SKM-1 treated with dmso at 0.1 percent for 144 hours (cell line): Measurements from ENCODE around the gene CACNA1A.

ENCODE experiments used
- DNase-seq: peaks from one replicate; lab custom pipeline; 2025; ENCODE audit not compliant: unreplicated experiment; lab: John Stamatoyannopoulos, UW

CACNA1A gene

DNA sequence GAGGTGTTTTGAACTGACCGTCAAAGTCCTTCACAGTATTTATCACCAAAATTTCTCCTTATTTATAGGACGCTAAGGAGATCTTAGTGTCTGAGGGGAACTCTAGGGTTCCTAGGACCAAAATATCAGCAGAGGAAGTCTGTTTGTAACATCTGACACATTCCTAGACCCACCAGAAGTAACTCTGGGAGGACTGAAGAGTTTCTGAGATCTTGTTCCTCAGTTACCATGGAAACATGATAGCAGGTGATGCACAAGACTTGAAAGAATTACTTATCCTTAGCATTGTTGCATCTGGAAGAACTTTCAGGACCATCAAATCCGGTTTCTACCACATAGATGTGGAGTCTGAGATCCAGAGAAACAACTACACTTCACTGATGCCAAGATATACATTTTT is 191.5 kb downstream of the CACNA1A start:
- no peak for DNase-seq

DNA sequence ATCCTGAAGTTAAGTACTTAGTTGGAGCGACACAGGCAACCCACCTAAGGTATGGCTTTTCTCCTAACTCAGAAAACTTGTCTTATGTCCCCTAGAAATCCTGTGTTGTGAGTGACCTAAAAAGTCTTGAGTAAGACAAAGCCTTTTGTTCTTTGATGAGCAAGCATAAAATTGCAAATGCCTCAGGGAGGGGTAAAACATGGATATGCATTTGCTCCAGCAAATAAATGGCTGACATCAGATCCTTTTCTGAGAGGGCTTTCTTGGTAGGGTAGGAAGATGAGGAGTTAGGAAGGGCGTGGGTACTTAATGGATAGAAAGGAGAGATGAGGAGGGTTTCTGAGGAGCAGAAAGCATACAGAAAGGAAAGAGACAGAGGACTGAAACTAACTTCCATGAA is 192.4 kb downstream of the CACNA1A start:
- DNase-seq = no peak

DNA sequence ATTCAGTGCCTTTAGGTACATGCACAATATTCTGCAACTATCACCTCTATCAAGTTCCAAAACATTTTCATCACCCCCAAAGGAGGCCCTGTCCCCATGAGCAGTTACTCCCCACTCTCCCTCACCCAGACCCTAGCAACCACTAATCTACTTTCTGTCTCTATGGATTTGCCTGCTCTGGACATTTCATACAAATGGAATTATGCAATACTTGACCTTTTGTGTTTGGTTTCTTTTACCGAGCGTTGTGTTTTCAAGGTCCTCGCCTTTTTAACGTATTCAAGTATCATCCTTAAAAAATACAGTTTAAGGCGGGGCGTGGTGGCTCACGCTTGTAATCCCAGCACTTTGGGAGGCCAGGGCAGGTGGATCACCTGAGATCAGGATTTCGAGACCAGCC is 196.4 kb downstream of the CACNA1A start:
- no peak for DNase-seq

DNA sequence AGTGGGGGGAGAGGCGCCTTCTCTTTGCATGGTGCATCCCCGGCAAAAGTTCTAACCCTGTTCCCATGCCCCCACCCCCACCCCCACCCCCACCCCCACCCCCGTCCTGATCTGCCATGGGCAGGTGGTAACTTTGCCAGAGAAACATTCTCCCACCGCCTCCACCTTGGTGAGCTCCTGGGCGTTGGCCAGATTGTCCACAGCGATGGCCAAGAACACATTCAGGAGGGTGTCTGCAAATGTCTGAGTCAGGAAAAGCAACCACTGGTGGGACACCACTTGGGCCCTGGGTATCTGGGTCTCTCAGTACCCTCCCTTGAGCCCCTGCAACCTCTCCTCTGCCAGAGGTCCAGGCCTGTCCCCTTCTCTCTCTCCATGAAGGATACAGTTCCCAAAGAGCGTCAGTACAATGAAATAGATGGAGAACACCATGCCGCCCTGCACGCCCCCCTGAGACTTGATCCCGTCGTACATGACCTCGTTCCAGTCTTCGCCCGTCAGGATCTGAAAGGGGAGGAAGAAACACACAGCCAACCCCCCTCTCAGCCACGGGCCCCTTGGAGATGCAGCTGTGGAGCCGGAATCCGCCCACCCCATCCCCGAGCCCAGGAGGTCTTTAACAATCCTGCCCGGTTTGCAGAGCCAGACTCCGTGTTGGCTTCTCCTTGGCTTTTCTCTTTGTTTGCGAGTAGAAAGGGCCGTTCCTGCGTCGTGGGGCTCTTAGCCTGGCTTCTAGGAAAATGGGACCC is 202.7 kb downstream of the CACNA1A start:
- DNase-seq = no peak

DNA sequence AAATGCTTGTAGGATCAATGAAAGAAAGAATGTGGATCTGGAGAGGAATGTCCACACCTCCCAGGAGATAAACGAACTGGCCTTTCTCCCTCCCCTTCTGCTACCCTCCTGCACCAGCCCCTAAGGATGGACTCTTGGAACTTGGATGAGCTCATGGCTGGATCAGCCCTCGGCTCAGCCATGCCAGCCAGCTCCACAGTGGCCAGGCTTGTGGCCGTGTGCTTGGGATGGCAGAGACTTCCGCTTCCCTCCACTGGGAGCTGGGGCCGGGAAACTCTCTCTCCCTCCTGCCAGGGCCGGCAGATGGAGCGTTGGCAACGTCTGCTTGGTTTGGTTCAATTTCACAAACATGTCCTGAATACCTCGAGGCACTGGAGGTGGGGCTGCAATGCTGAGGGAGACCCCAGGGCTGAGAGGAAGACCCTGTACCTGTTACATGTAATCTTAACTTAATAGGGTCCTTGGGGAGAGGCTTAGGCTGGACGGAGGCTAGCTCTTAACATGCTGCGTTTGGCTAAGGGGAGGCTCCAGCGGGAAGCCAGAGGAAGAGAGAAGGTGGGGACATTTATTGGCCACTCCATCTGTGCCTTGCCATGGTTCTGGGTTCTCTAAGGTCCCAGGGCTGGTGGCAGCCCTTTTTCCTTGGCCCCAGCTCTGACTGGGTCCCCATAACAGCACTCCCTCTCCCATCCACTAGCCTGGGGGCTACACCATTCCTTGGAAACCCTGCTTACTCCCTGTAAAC is 203.6 kb downstream of the CACNA1A start:
- no peak for DNase-seq

DNA sequence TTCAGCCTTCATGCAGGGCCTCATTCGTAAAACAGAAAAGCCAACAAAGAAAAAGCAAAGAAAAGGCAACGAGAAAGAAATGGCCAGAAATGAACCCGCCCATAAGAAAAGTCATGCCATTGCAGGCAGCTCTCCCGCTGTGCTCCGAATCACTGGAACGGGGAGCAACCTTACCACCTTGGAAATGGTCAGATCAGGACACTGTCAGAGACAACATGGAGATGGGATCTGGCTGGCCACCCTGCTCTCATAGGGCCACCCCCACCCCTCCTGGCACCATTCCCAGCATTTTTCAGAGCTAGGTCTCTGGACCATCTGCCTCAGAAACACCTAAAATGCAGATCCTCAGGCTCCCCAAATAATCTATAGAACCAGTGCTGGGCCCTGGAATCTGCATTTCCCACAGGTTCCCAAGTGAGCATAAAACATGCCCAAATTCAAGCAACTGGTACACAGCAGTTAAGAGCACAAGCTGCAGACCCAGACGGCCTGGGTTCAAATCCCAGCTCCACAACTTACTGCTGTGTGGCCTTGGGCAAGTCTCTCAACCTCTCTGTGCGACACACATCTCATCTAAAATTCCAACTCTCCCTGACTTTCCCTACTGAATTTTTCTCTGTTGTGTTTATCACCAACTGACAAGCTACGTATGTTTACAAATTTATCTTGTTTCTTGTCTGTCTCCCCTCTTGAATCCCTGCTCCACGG is 204.5 kb downstream of the CACNA1A start:
- no peak for DNase-seq

DNA sequence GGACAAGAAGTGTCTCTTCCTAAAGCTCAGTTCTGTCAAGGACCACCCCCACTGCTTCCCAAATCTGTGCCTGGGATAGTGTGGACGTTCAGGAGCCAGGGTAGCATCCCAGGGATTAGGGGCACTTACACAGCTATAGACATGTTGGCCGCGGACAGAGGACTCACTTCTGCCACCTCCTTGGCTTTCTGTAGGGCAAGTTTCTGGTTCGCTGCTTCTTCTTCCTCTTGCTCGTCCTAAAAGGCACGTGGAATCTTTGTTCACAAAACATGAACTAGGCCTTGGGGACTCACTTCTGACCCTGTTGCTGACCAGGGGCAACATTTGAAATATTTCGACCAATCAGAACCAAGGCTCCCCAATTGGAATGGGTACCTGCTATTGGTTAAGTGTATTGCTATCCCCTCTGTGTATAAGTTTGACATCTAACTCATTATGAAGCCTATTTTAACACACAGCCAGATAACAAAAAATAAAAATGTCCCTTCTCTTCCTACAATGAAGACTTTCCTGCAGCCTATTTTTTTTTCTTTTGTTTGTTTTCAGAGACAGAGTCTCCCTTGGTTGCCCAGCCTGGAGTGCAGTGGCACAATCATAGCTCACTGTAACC is 205.8 kb downstream of the CACNA1A start:
- no peak for DNase-seq

DNA sequence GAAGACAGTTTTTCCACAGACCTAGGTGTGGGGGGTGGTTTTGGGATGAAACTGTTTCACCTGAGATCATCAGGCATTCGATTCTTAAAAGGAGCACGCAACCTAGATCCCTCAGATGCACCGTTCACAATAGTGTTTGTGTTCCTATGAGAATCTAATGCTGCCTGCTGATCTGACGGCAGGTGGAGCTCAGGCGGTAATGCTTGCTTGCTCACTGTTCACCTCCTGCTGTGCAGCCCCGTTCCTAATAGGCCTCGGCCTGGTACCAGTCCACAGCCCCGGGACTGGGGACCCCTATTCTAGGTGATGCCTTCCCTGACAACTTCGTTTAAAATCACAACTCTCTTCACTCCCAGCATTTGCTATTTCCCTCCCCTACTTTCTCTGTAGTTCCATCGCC is 206.4 kb downstream of the CACNA1A start:
- DNase-seq = no peak

DNA sequence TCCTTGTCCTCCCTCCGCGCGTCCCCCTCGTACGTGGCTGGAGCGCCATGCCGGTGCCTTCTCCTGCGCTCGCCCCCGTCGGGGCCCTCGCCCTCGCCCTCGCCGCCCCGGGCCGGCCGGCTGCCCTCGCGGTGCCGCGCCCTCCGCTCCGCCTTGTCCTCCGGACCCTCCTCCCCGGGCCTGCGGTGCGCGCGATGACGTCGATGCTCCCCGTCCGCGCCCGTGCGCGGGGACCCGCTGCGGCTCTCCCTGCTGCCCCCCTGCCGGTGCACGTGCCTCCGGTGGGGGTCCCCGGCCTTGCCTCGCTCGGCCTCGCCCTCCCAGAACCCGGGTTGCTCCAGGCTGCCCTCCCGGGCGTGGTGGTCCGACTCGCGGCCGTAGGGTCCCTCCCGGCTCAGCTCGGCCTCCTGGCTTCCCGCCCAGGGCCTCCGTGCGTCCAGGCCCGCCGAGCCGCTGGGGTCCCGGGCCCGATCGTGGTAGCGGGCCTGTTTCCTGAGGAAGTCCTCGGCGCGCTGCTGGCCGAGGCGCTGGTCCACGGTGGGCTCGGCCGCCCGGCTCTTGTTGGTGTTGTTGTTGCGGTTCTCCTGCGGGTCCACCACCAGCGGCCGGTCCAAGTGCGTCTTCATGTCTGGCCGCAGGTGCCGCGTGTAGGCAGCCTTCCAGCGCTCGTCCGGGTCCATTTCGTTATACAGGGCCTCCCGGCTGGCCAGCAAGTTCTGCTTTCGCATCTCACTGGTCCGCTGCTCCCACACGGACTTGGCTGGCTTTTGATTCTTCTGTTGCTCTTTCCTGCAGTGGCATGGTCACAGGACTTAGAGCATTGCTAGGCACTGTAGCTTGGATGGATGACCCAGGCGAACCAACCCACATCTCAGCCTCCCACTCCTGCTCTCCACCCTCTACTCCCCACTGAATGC is 207.5 kb downstream of the CACNA1A start:
- no peak for DNase-seq

DNA sequence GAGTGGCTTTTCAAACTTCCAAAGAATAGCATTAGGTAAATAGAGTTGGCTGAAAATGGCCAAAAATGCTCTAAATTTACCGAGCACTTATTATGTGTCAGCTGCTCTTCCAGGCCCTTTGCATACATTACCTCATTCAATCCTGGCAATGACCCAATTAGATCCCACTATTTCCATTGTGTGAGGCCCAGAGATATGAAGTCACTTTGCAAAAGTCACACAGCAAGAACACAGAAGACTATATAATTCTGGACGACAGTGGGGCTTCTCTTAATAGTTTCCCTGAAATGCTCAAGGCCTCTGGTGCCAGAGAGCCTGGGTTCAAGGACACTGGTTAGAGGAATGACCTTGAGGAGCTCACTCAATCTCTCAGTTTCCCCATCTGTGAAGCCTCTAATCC is 209.3 kb downstream of the CACNA1A start:
- no peak for DNase-seq

DNA sequence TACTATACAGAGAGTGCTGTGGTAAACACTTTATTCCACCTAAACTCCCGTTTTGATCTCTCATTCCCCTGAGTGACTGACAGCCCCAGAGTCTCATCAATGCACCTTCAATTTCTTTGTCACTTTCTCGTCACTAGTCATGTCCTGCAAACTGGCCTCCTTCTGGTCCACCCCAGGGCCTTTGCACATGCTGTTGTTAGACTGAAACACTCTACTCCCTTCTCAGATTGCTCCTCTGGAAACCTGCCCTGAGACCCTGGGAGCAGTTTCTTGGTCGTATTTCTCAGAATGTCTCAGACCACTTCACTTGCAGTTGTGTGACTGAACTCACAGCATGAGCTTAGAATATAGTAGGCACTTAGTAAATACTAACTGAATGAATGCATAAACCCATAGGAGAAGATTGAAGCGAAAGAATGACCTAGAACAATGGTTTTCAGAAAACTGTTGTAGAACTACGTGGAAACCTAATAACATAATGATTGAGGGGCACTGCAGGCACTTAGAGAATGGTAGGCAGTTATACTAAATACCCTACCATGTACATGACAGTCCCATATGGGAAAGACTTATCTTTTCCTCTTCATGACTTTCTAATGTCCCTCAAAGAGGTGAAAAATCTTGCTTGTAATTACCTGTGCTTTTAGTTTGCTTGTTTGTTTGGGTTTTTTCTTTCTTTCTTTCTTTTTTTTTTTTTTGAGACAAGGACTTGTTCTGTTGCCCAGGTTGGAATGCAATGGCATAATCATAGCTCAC is 211.3 kb downstream of the CACNA1A start:
- DNase-seq = no peak

DNA sequence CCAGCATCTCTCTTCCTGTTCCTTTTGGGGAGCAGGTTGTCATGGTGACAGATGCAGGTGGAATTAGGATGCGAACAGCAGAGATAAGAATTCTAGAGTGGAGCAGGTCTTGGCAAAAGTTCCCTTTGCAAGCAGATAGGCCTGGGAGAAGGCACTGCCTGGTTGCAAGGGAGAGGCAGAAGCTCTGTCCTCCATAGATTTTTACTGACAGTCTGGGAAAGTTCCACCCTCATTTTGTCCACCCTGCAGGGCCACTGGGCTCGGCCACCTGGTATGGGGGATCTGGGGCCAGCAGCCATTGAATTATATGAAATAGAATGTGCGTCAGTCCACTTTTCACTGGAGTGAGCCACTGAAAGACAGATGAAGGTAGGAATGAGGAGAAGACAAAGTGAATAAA is 214.4 kb downstream of the CACNA1A start:
- no peak for DNase-seq

DNA sequence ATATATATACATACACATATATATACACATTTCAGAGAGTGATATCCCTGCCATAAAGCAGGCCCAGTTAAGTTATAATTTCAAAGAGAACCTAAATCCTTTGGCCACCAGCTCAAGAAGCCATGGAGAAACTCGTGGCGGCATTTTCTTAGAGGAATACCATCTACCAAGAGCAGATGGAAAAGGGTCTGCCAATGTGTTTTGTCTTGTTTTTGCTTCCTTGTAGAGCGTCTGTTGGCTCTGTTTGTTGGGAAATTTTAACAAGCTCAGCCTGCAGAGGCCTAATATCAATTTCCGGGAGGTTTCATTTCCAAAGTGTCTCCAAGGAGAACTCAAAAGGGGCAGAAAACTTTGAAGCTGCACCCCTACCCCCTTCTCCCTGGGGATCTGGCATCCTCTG is 215.5 kb downstream of the CACNA1A start:
- no peak for DNase-seq

DNA sequence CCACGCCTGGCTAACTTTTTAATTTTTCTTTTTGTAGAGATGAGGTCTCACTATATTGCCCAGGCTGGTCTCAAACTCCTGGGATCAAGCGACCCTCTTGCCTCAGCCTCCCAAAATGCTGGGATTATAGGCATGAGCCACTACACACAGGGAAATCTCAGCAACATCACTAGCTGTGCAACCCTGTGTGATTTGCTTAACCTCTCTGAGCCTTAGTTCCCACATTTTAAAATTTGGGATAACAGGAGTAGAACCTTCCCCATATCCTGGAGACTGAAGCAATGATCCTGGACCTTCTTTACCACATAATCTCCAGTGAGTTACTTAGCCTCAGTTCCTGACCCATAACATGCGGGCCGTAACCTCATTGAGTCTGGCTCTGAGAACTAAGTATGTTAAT is 217.0 kb downstream of the CACNA1A start:
- no peak for DNase-seq

DNA sequence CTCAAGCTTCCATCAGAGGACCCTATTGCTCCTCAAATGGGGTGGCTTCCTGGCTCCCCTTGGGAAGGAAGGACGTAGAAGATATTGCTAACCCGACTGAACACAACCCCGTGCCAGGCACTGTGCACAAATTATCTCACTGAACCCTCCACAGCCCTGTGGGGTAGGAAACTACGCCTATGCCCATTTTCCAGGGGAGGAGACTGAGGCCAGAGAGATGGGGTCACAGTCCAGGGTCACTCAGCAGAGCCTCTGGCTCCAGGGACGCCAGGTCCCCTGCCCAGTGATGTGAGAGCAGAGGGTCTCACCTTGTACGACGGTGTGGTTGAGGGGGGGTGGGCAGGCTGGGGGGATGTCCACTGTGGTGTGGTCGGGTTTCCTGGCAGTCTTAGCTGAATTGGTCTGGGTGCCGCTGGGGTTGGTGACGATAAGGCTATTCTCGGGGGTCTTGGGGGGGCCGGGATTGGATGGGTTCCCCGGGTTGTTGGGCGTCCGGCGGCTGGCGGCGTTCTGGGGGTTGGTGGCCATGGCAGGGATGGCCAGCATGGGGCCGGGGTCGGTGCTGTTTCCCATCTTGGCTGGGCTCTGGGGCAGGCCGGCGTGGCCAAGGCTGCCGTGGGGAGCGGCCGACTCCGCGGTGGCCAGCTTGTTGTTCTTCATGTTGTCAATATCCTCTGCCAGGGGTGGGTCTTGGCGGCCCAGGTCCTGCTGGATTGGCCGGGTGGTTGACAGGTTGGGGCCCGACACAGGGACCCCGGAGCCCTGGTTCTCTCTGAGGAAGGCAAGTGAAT is 219.9 kb downstream of the CACNA1A start:
- no peak for DNase-seq

DNA sequence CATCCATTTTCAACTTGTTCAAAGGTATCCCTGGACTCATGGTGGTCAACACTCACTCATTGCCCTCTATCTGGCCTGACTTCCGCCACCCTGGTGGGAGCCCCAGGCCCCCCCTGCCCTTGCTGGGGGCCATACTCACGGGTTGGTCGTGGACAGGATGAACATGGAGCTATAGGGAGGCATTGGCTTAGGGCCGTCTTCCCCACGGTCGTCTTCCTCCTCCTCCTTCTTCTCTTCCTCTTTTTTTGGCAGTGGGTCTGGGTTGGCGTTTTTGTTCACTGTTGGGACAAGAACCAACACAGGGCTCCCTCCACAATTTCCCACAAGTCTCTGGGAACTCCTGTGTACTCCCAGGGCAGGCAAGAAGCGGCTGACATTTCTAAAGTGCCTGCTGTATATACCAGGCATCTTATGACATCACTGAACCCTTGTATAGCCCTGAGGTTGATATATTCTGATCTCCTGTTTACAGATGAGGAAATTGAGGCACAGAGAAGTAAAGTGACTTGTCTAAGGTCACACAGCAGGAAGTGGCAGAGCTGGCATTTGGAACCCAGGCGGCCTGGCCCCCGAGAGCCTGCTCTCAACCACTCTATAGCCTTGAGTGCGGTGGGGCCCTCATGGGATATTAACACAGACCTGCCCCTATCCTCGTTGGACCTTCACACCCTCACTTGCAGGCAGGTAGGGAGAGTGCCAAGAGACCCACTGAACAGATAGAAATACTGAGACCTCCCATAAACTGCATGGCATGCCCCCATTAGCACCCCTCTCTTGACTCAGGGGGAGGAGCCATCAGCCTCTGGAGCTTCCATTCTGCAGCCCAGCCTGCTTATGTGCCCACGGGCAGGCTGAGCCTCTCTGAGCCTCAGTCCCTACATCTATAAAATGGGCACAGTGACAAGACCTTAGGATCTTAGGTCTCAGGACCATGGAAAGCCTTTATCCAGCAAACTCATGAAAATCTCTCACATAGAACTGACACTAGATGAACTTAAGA is 221.1 kb downstream of the CACNA1A start:
- no peak for DNase-seq

DNA sequence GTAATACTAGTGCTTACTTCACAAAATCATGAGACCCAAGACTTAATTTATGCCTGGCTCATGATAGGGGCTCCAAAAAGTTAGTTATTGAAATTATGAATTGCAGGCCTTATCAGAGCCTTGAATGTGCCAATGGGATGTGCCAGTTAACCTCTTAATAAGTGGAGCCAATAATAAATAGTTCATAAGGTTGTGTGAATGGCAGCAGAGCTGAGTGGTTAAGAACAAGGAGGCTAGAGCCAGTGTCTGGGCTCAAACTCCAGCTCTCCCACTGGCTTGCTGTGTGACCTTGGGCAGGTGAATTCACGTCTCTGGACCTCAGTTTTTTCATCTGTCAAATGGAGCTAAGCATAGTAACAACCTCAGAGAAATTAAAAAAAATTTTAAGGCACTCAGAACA is 222.4 kb downstream of the CACNA1A start:
- DNase-seq = no peak
